Sigmoid colon (tissue), 7 donors: Measurements from ENCODE around the gene FRY. TPM values are rescaled to one million over a fixed set of nuclear protein-coding genes. Genes with fewer than 3 reads are reported as not detected.

ENCODE experiments used
- DNase-seq: peaks from one replicate; pipeline ENCODE4 v3.0.0-alpha.2; 2019
- H3K27ac ChIP-seq, 4 donors: fragments of 200-600 bp; sonication (generic); one replicate each; pipeline ENCODE4 v1.5.1; 2016 to 2019; ENCODE audit warnings: mild to moderate bottlenecking in 1 of 4
- H3K27me3 ChIP-seq, 3 donors: fragments of 200-600 bp; sonication (generic); one replicate each; pipeline ENCODE4 v1.5.1; 2019; ENCODE audit warnings: mild to moderate bottlenecking in 1 of 3
- H3K36me3 ChIP-seq, 4 donors: fragments of 200-600 bp; sonication (generic); one replicate each; pipeline ENCODE4 v1.5.1; 2016 to 2019
- H3K4me1 ChIP-seq, 4 donors: fragments of 200-600 bp; sonication (generic); one replicate each; pipeline ENCODE4 v1.5.1; 2017 to 2019
- H3K4me3 ChIP-seq, 4 donors: fragments of 200-600 bp; sonication (generic); one replicate each; pipeline ENCODE4 v1.5.1; 2017 to 2019; ENCODE audit warnings: mild to moderate bottlenecking in 2 of 4, moderate library complexity in 1 of 4
- H3K9me3 ChIP-seq, 4 donors: fragments of 200-600 bp in 3 of 4; sonication (generic) in 3 of 4; one replicate each; pipeline versions ENCODE4 v1.5.1 to v1.6.1; 2013 to 2019
- CTCF ChIP-seq, 4 experiments: fragments of 450-650 bp in 3 of 4; fragments of 200-600 bp in 1 of 4; IDR thresholded peaks; one replicate each; pipeline ENCODE4 v1.5.1; 2016 to 2019; ENCODE audit warnings: antibody characterized with exemption in 4 of 4, mild to moderate bottlenecking in 3 of 4, moderate library complexity in 2 of 4
- EP300 ChIP-seq, 4 donors: sonication (generic); formaldehyde crosslinking; IDR thresholded peaks; one replicate each; pipeline ENCODE4 v1.6.1; 2017; ENCODE audit warnings: antibody characterized with exemption in 4 of 4
- POLR2A ChIP-seq, 2 donors: fragments of 450-650 bp; IDR thresholded peaks; one replicate each; pipeline ENCODE4 v1.6.1; 2016; ENCODE audit warnings: antibody characterized with exemption in 2 of 2, mild to moderate bottlenecking in 2 of 2, moderate library complexity in 2 of 2
- POLR2AphosphoS5 ChIP-seq, 4 donors: sonication (generic); formaldehyde crosslinking; IDR thresholded peaks; one replicate each; pipeline ENCODE4 v1.6.1; 2017; ENCODE audit warnings: antibody characterized with exemption in 4 of 4
- WGBS, 2 donors: extraction: QIAGEN DNeasy Blood & Tissue Kit; methylation state at CpG; one replicate each; pipeline ENCODE4 v1.1.7; 2013; 5-methylcytosine and 5-hydroxymethylcytosine counted together
- intact Hi-C: fragments of 100-400 bp; cut with DNase I; formaldehyde crosslinking; loops from one replicate; pipeline ENCODE4 v1.15.1; 2023
- polyA plus RNA-seq, 3 donors: library from polyadenylated mRNA; stranded (reverse); fragments of 200-250 nt; gene quantifications; one replicate each; pipeline ENCODE4 v1.2.3, GENCODE V29; 2013
- total RNA-seq, 4 donors: library from RNA; depleted of rRNA; stranded (reverse); fragments of >200 nt; gene quantifications; one replicate each; pipeline ENCODE4 v1.1.0, GENCODE V29; 2016
- donor health status: healthy with polysubstance abuse.
- donor health status: Bipolar disorder and iron deficiency.
- donor health status: healthy.

Gene FRY
- total and polyA plus RNA-seq, 7 donors, result 1.4 to 118 (median 26.7) TPM

GRCh38 chr13:32159137-32159869, 127.7 kb downstream of the FRY start:
- Histone ChIP-seq H3K27ac (peak overlapping the region; percentile 15 to 62 (median 36)), H3K36me3 (peaks cover 0 to 27% (median 0%) of the 10 kb centered on the region in 4 donors), H3K4me1 (peaks cover 0 to 20% (median 15%) of the 10 kb centered on the region in 4 donors), H3K27me3 (no peaks in the 10 kb centered on the region), H3K4me3 (no peak overlapping the region), H3K9me3 (no peaks in the 10 kb centered on the region)
- intact Hi-C loops, result no loop called here
- WGBS, 2 donors, result 72 to 83% methylated on average over 4 of the region's 4 CpGs
- no peak for TF ChIP-seq POLR2AphosphoS5 (IDR thresholded peaks at IDR 0.05)
- no peak for DNase-seq

DNA sequence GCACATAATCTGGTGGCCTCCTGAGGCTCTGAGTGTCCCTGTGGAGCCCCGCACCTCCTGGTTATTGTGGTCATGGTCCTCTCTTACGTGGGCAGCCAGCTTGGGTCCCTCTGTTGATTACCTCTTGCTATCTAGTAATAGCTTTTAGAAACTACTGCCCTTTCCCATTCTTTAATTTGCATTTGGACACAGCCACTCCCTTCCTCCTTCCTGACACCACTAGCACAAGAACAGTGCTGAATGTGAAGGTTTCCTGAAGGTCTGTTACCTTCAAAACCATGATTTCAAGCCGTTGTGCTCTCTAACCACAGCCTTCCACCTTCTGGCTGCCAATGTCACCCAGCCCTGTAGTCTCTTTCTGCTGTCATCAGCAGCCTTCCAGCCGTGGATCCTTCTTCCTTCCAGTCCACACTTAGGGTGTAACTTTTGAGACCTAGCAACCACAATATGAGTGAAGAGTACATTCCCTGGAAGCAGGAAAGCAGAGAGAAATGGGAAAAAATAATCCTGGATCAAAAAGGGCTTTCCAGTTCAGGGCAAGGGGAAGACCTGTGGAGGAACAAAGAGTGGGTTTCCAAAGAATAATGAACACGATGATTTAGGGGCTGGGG, 130.9 kb downstream of the FRY start:
- Histone ChIP-seq H3K27ac (no peak overlapping the region), H3K4me1 (peaks cover 0 to 37% (median 21%) of the 10 kb centered on the region in 4 donors), H3K36me3 (peaks cover 0 to 15% (median 0%) of the 10 kb centered on the region in 4 donors), H3K27me3 (no peaks in the 10 kb centered on the region), H3K4me3 (no peak overlapping the region), H3K9me3 (no peaks in the 10 kb centered on the region)
- WGBS, 2 donors, result 78 to 82% methylated on average over 5 of the region's 5 CpGs
- TF ChIP-seq POLR2AphosphoS5 (IDR thresholded peaks at IDR 0.05), result no peak
- TF ChIP-seq CTCF (IDR thresholded peaks at IDR 0.05), result no peak
- TF ChIP-seq POLR2A (IDR thresholded peaks at IDR 0.05), result no peak
- no peak for TF ChIP-seq EP300 (IDR thresholded peaks at IDR 0.05)
- no peak for DNase-seq
- intact Hi-C loops, result loop anchor here (5.0 kb wide), 1 partner anchor 50 kb away; no protein-coding TSS in a partner anchor

DNA sequence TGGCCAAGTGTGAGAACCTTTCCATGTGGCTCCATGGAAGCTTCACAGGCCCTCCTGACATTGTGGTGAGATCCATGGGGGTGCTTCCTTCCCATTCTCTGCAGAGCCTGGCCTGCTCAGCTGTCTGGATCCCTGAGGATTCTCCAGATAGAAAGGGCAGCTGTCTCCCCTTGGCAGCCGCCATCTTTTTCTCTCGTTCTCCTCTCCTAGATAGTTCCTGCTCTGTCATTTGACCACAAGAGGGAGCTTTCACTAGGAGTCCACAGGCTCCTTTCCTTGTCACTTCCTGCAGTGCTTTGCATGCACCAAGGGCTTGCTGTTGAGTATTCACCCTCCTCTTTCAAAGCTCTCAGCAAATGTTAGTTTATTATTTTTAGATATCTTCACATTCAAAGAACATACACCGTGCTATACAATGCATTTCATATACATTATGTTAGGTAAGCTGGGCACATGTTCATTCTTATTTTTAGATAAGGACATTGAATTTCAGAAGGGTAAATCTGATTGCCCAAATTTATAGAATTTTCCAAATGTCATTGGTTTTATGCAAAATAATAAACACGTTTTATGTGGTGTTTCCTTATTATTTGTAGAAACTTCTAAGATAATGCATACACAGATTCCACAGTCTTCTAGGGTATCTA, 133.2 kb downstream of the FRY start:
- DNase-seq, result no peak
- 71 to 83% methylated on average over 4 of the region's 4 CpGs for WGBS, 2 donors
- Histone ChIP-seq H3K27ac (peak overlapping the region in 1 of 4 donors; percentile 5), H3K9me3 (no peaks in the 10 kb centered on the region), H3K4me1 (peaks cover 0 to 31% (median 14%) of the 10 kb centered on the region in 4 donors), H3K27me3 (no peaks in the 10 kb centered on the region), H3K36me3 (peaks cover 0 to 12% (median 0%) of the 10 kb centered on the region in 4 donors), H3K4me3 (no peak overlapping the region)
- peak in 1 of 4 experiments; percentile 28 for TF ChIP-seq CTCF (IDR thresholded peaks at IDR 0.05)
- TF ChIP-seq EP300 (IDR thresholded peaks at IDR 0.05), result no peak
- intact Hi-C loops, result loop anchor here (5.0 kb wide), 1 partner anchor 48 kb away; no protein-coding TSS in a partner anchor

- no peaks in the 10 kb centered on the region for H3K27me3 ChIP-seq
- no peak overlapping the region for H3K4me3 ChIP-seq
- 86 to 91% methylated on average over 5 of the region's 5 CpGs for WGBS, 2 donors
- H3K27ac ChIP-seq, result peak overlapping the region in 1 of 4 donors; percentile 24
- H3K36me3 ChIP-seq, result peaks cover 0 to 13% (median 0%) of the 10 kb centered on the region in 4 donors
- TF ChIP-seq CTCF (IDR thresholded peaks at IDR 0.05) (no peak), POLR2A (IDR thresholded peaks at IDR 0.05) (no peak), POLR2AphosphoS5 (IDR thresholded peaks at IDR 0.05) (no peak), EP300 (IDR thresholded peaks at IDR 0.05) (no peak)
- H3K9me3 ChIP-seq, result no peaks in the 10 kb centered on the region
- peaks cover 0 to 26% (median 9%) of the 10 kb centered on the region in 4 donors for H3K4me1 ChIP-seq
- DNase-seq, result peak; percentile 68
- intact Hi-C loops, result no loop called here
Measured at GRCh38 chr13:32165796-32166195, 134.2 kb downstream of the FRY start.

DNA sequence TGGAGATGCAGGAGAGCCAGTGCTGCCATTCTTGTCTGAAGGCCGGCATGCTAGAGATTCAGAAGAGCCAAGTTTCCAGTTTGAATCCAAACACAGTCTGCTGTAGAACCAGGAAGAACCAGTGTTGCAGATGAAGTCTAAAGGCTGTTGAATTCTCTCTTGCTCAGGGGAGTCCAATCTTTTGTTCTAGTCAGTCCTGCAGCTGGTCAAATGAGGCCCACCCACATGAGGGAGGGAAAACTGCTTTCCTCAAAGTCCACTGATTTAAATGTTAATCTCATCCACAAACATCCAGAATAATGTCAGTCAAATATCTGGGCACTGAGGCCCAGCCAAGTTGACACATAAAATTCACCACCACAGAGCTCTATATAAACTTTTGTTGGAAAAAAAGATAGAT, 136.6 kb downstream of the FRY start:
- no peak for DNase-seq
- intact Hi-C loops, result no loop called here
- Histone ChIP-seq H3K4me1 (peaks cover 0 to 26% (median 9%) of the 10 kb centered on the region in 4 donors), H3K27ac (no peak overlapping the region), H3K36me3 (peaks cover 0 to 12% (median under 1%) of the 10 kb centered on the region in 4 donors), H3K4me3 (no peak overlapping the region), H3K9me3 (no peaks in the 10 kb centered on the region), H3K27me3 (no peaks in the 10 kb centered on the region)
- no peak for TF ChIP-seq CTCF (IDR thresholded peaks at IDR 0.05)
- no peak for TF ChIP-seq EP300 (IDR thresholded peaks at IDR 0.05)
- no peak for TF ChIP-seq POLR2A (IDR thresholded peaks at IDR 0.05)
- no peak for TF ChIP-seq POLR2AphosphoS5 (IDR thresholded peaks at IDR 0.05)
- 61 to 77% methylated on average over 1 of the region's 1 CpG for WGBS, 2 donors
